ENCODE data around the gene C1QTNF1. TPM values are rescaled to one million over a fixed set of nuclear protein-coding genes. Genes with fewer than 3 reads are reported as not detected.

The C1QTNF1 gene
- polyA plus RNA-seq, 1 donor (not counting 4 experiments of a cell fraction or from before 2014, with no cell fraction given): 6.6 TPM

- Histone ChIP-seq H3K9me3 (ENCODE audit: control insufficient read depth, low read depth, low read length) (no peaks in the 10 kb centered on the region), H2AFZ (ENCODE audit: control insufficient read depth, low read length) (no peak overlapping the region), H3K36me3 (ENCODE audit: control insufficient read depth in 2 of 2, extremely low read depth in 1 of 2, insufficient read depth in 2 of 2, low read length in 2 of 2) (peaks cover 19 to 21% of the 10 kb centered on the region in 2 experiments)
These were observed 57.8 kb downstream of the C1QTNF1 start for GRCh38 chr17:79081571-79082276.

GRCh38 chr17:79082311-79083190, 58.6 kb downstream of the C1QTNF1 start:
- Histone ChIP-seq H3K27ac (ENCODE audit: control insufficient read depth, insufficient read depth, low read length) (no peak overlapping the region), H2AFZ (ENCODE audit: control insufficient read depth, low read length) (no peak overlapping the region), H3K9me3 (ENCODE audit: control insufficient read depth, low read depth, low read length) (no peaks in the 10 kb centered on the region), H3K4me2 (ENCODE audit: control insufficient read depth, extremely low read depth, insufficient read depth, low read depth, low read length) (no peak overlapping the region), H3K79me2 (ENCODE audit: control insufficient read depth, insufficient read depth, low read length) (no peaks in the 10 kb centered on the region), H3K27me3 (ENCODE audit: control insufficient read depth, extremely low read depth, insufficient read depth, low read length) (no peaks in the 10 kb centered on the region), H3K9me1 (ENCODE audit: control insufficient read depth, extremely low read depth, insufficient read depth, low read length) (no peaks in the 10 kb centered on the region), H3K36me3 (ENCODE audit: control insufficient read depth in 2 of 2, extremely low read depth in 1 of 2, insufficient read depth in 2 of 2, low read length in 2 of 2) (peaks cover 21% of the 10 kb centered on the region in 2 experiments), H3K4me1 (ENCODE audit: control insufficient read depth, extremely low read depth, insufficient read depth, low read length) (no peaks in the 10 kb centered on the region), H3K4me3 (ENCODE audit: control insufficient read depth in 2 of 3, extremely low read depth in 1 of 3, insufficient read depth in 2 of 3, low read depth in 1 of 3, low read length in 3 of 3) (no peak overlapping the region), H3K9ac (ENCODE audit: control insufficient read depth, extremely low read depth, insufficient read depth, low read length) (no peak overlapping the region), H4K20me1 (ENCODE audit: control insufficient read depth, extremely low read depth, insufficient read depth, low read length) (peaks cover 4% of the 10 kb centered on the region)
- TF ChIP-seq EZH2 (IDR thresholded peaks at IDR 0.05; ENCODE audit: low read length): no peak
- peak; percentile 67 to 93 (median 81) for TF ChIP-seq CTCF (optimal IDR thresholded peaks at IDR 0.05 in 1 of 3, IDR thresholded peaks at IDR 0.05 in 1 of 3, conservative IDR thresholded peaks at IDR 0.05 in 1 of 3; ENCODE audit: extremely low read depth in 1 of 3, insufficient read depth in 2 of 3, low read length in 3 of 3)
- no peak for FAIRE-seq
- DNase-seq (ENCODE audit: low read depth, low spot score): no peak
- dilution Hi-C loops (cut with MboI; ENCODE audit: extremely low pct_ligation_motif_present, low sequenced_read_pairs): no loop called here

More at GRCh38 chr17:79081571-79082276, 57.8 kb downstream of the C1QTNF1 start:
- H3K27me3 ChIP-seq (ENCODE audit: control insufficient read depth, extremely low read depth, insufficient read depth, low read length): no peaks in the 10 kb centered on the region
- TF ChIP-seq CTCF (optimal IDR thresholded peaks at IDR 0.05 in 1 of 3, IDR thresholded peaks at IDR 0.05 in 1 of 3, conservative IDR thresholded peaks at IDR 0.05 in 1 of 3; ENCODE audit: extremely low read depth in 1 of 3, insufficient read depth in 2 of 3, low read length in 3 of 3) (no peak), EZH2 (IDR thresholded peaks at IDR 0.05; ENCODE audit: low read length) (no peak)
- no peak overlapping the region for H3K9ac ChIP-seq (ENCODE audit: control insufficient read depth, extremely low read depth, insufficient read depth, low read length)
- H3K4me2 ChIP-seq (ENCODE audit: control insufficient read depth, extremely low read depth, insufficient read depth, low read depth, low read length): no peak overlapping the region
- no peaks in the 10 kb centered on the region for H3K79me2 ChIP-seq (ENCODE audit: control insufficient read depth, insufficient read depth, low read length)
- dilution Hi-C loops (cut with MboI; ENCODE audit: extremely low pct_ligation_motif_present, low sequenced_read_pairs): no loop called here
- DNase-seq (ENCODE audit: low read depth, low spot score) (no peak), FAIRE-seq (no peak)
- H3K27ac ChIP-seq (ENCODE audit: control insufficient read depth, insufficient read depth, low read length): no peak overlapping the region
- no peaks in the 10 kb centered on the region for H4K20me1 ChIP-seq (ENCODE audit: control insufficient read depth, extremely low read depth, insufficient read depth, low read length)
- no peak overlapping the region for H3K4me3 ChIP-seq (ENCODE audit: control insufficient read depth in 2 of 3, extremely low read depth in 1 of 3, insufficient read depth in 2 of 3, low read depth in 1 of 3, low read length in 3 of 3)
- no peaks in the 10 kb centered on the region for H3K9me1 ChIP-seq (ENCODE audit: control insufficient read depth, extremely low read depth, insufficient read depth, low read length)
- H3K4me1 ChIP-seq (ENCODE audit: control insufficient read depth, extremely low read depth, insufficient read depth, low read length): no peaks in the 10 kb centered on the region
